Adrenal gland (tissue), 12 donors: Measurements from ENCODE around the gene ATXN1. TPM values are rescaled to one million over a fixed set of nuclear protein-coding genes. Genes with fewer than 3 reads are reported as not detected.
A peak's percentile ranks its signal among the peaks of the same experiment; 100 is the strongest.

Experiments used
- DNase-seq, 7 donors: peaks; one replicate each; pipeline ENCODE4 v3.0.0-alpha.2; 2019 to 2020
- H3K27ac ChIP-seq, 5 donors: fragments of 200-600 bp; sonication (generic) in 4 of 5; 1 replicate in 3 of 5; 2 replicates in 2 of 5; pipeline versions ENCODE4 v1.5.1 to v1.8.0; 2016 to 2020; ENCODE audit warnings: mild to moderate bottlenecking in 1 of 5
- H3K27me3 ChIP-seq: fragments of 200-600 bp; 2 replicates; pipeline ENCODE4 v1.8.0; 2021
- H3K36me3 ChIP-seq, 2 donors: fragments of 200-600 bp; replicated peaks in 1 of 2; 1 replicate in 1 of 2; 2 replicates in 1 of 2; pipeline versions ENCODE4 v1.5.1 to v1.8.0; 2018 to 2022
- H3K4me1 ChIP-seq, 2 donors: fragments of 200-600 bp; replicated peaks in 1 of 2; 1 replicate in 1 of 2; 2 replicates in 1 of 2; pipeline versions ENCODE4 v1.5.1 to v1.8.0; 2018 to 2021
- H3K4me3 ChIP-seq, 4 donors: fragments of 200-600 bp; sonication (generic) in 3 of 4; one replicate each; pipeline ENCODE4 v1.5.1; 2016 to 2018
- H3K9me3 ChIP-seq, 3 donors: fragments of 200-600 bp; sonication (generic) in 1 of 3; replicated peaks in 1 of 3; 1 replicate in 2 of 3; 2 replicates in 1 of 3; pipeline versions ENCODE4 v1.5.1 to v1.8.0; 2016 to 2021
- POLR2A ChIP-seq, 2 donors: fragments of 450-650 bp; IDR thresholded peaks; one replicate each; pipeline ENCODE4 v1.6.1; 2017; ENCODE audit warnings: antibody characterized with exemption in 2 of 2, mild to moderate bottlenecking in 2 of 2, moderate library complexity in 1 of 2
- WGBS, 4 donors: extraction: QIAGEN DNeasy Blood & Tissue Kit in 2 of 4; methylation state at CpG; one replicate each; pipeline versions ENCODE4 v1.1.5 to v1.1.7; 2013 to 2017; 5-methylcytosine and 5-hydroxymethylcytosine counted together
- intact Hi-C, 2 donors: fragments of 100-400 bp; cut with DNase I; formaldehyde crosslinking; loops; one replicate each; pipeline versions ENCODE4 v1.14.1 to v1.15.0; 2022 to 2023
- polyA plus RNA-seq, 3 donors: library from polyadenylated mRNA; stranded (reverse); fragments of 200-250 nt in 2 of 3; fragments of 350-450 nt in 1 of 3; fragmentation: Illumina TruSeq in 1 of 3; extraction: RNeasy Lipid Tissue Mini Kit (QIAGEN cat#74804) in 1 of 3; gene quantifications; one replicate each; pipeline ENCODE4 v1.2.3, GENCODE V29; 2013 to 2014
- total RNA-seq, 9 donors: library from RNA; depleted of rRNA in 4 of 9; stranded (reverse); fragments of >200 nt in 4 of 9; fragments of 120-200 nt in 1 of 9; fragmentation: NEBNext Ultra II Directional in 1 of 9; extraction: Animal tissue kit (Norgen Biotek cat#: 25700) in 1 of 9; gene quantifications; one replicate each; pipeline versions ENCODE4 v1.1.0 to v1.2.4, GENCODE V29; 2013 to 2023
- TF ChIP-seq, protein P1 (sequence below), 6 experiments: fragments of 450-650 bp in 4 of 6; fragments of 200-600 bp in 2 of 6; sonication (generic) in 1 of 6; IDR thresholded peaks; 1 replicate in 5 of 6; 2 replicates in 1 of 6; pipeline versions ENCODE4 v1.5.1 to v1.8.0; 2016 to 2021; ENCODE audit warnings: antibody characterized with exemption in 6 of 6, mild to moderate bottlenecking in 2 of 6, moderate library complexity in 1 of 6
- donor health status: healthy with polysubstance abuse.
- donor health status: Bipolar disorder and iron deficiency.
- donor health status: DM: yes; HTN: yes; CAD: no.
- donor health status: DM: no; HTN: no; CAD: no.
- donor health status: DM: no; HTN: no; CAD: no.
- donor health status: DM: yes; HTN: yes; CAD: no.

ATXN1 gene
- total and polyA plus RNA-seq, 12 donors = 3.4 to 51.3 (median 25.4) TPM

GRCh38 chr6:16333580-16333979, 427.7 kb downstream of the ATXN1 start:
- TF ChIP-seq, protein P1, sequence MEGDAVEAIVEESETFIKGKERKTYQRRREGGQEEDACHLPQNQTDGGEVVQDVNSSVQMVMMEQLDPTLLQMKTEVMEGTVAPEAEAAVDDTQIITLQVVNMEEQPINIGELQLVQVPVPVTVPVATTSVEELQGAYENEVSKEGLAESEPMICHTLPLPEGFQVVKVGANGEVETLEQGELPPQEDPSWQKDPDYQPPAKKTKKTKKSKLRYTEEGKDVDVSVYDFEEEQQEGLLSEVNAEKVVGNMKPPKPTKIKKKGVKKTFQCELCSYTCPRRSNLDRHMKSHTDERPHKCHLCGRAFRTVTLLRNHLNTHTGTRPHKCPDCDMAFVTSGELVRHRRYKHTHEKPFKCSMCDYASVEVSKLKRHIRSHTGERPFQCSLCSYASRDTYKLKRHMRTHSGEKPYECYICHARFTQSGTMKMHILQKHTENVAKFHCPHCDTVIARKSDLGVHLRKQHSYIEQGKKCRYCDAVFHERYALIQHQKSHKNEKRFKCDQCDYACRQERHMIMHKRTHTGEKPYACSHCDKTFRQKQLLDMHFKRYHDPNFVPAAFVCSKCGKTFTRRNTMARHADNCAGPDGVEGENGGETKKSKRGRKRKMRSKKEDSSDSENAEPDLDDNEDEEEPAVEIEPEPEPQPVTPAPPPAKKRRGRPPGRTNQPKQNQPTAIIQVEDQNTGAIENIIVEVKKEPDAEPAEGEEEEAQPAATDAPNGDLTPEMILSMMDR (IDR thresholded peaks at IDR 0.05) = no peak
- no peak for TF ChIP-seq POLR2A (IDR thresholded peaks at IDR 0.05)
- H3K4me3 ChIP-seq = no peak overlapping the region
- no peaks in the 10 kb centered on the region for H3K9me3 ChIP-seq
- WGBS, 4 donors = 48 to 57% (median 54%) methylated on average over 3 of the region's 3 CpGs
- H3K4me1 ChIP-seq = peaks cover 28 to 47% of the 10 kb centered on the region in 2 donors
- no peaks in the 10 kb centered on the region for H3K36me3 ChIP-seq
- DNase-seq = peak in 3 of 7 donors; percentile 37 to 58 (median 54)
- intact Hi-C loops = loop anchor here (5.0 to 10.0 kb wide), 3 partner anchors 74 to 431 kb away; partner anchors contain the start of gene ATXN1 (in 2 of the 2)
- no peaks in the 10 kb centered on the region for H3K27me3 ChIP-seq
- peak overlapping the region in 2 of 5 donors; percentile 33 to 77 for H3K27ac ChIP-seq

DNA sequence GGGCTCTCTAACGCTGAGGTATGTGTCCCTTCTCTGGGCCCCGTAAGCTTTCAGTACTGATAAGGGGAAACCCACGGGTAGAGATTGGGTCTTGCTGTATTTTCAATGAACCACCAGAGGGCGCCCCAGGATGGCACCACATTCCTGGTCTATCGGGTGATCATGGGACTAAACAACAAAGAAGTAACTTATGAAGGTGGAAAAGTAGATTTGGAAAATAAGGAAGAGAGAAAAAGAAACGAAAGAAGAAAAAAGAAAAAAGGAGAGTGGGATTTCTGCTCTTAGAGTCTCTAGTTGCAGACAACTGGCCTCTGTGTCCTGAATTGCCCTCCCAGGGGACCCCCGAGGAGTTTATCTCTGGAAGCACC, 429.1 kb downstream of the ATXN1 start:
- Histone ChIP-seq H3K27me3 (no peaks in the 10 kb centered on the region), H3K4me3 (no peak overlapping the region), H3K36me3 (peaks cover 0 to 2% of the 10 kb centered on the region in 2 donors), H3K4me1 (peaks cover 21 to 35% of the 10 kb centered on the region in 2 donors), H3K9me3 (no peaks in the 10 kb centered on the region), H3K27ac (peak overlapping the region in 4 of 5 donors; percentile 1 to 63 (median 44))
- 7 to 11% (median 10%) methylated on average over 7 of the region's 7 CpGs for WGBS, 4 donors
- intact Hi-C loops = loop anchor here (5.0 to 10.0 kb wide), 3 partner anchors 75 to 433 kb away; partner anchors contain the start of gene ATXN1 (in 2 of the 2)
- peak; percentile 76 to 95 (median 86) for DNase-seq
- peak in 1 of 2 donors; percentile 33 for TF ChIP-seq POLR2A (IDR thresholded peaks at IDR 0.05)
- TF ChIP-seq, protein P1 (IDR thresholded peaks at IDR 0.05) = peak; percentile 88 to 97 (median 93)

DNA sequence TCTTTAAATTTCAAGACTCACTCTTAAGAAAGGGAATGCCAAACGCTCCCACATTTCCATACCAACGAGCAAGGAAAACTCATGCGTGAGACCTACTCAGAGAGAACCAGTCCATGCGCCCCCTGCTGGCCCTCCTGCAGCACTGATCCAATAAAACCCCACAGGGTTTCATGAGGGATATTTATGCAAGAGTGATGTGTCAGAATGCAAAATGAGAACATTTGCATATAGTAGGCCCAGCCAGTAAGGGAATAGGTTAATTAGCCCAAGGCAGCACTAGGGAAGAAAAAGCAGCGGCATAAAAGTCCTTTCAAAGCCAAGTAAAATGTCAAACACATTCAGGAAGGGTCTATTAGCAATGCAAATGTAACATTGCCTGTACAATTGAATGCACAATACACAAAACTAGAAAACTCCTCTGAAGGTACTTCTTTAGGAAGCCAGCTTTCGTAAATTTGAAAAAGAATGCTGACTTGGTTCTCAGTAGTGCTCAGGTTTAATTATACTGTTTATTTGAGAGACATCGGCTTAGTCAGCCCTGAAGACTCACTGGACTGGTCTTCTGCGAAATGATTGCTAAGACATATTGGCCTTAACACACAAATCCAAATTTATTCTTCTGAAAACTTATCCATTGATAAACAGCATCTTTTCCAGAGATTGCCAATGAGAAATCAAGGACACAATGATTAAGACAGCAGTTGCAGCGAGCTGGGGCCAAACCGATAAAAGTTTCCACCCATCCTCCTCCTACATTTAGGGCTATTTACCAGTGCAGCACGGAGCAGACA, 429.7 kb downstream of the ATXN1 start:
- H3K9me3 ChIP-seq = no peaks in the 10 kb centered on the region
- 15 to 19% (median 15%) methylated on average over 11 of the region's 11 CpGs for WGBS, 4 donors
- peaks cover 0 to 7% of the 10 kb centered on the region in 2 donors for H3K36me3 ChIP-seq
- TF ChIP-seq, protein P1 (IDR thresholded peaks at IDR 0.05) = peak; percentile 83 to 97 (median 92)
- TF ChIP-seq POLR2A (IDR thresholded peaks at IDR 0.05) = no peak
- DNase-seq = peak; percentile 57 to 87 (median 74)
- no peaks in the 10 kb centered on the region for H3K27me3 ChIP-seq
- H3K4me3 ChIP-seq = no peak overlapping the region
- intact Hi-C loops = loop anchor here (5.0 to 10.0 kb wide), 3 partner anchors 76 to 433 kb away; partner anchors contain the start of gene ATXN1 (in 2 of the 2)
- peak overlapping the region in 4 of 5 donors; percentile 1 to 63 (median 44) for H3K27ac ChIP-seq
- peaks cover 21 to 33% of the 10 kb centered on the region in 2 donors for H3K4me1 ChIP-seq

GRCh38 chr6:16329233-16329632, 432.0 kb downstream of the ATXN1 start:
- no peak overlapping the region for H3K27ac ChIP-seq
- H3K9me3 ChIP-seq = no peaks in the 10 kb centered on the region
- WGBS, 4 donors = 84 to 87% (median 86%) methylated on average over 6 of the region's 6 CpGs
- H3K4me1 ChIP-seq = peaks cover 9 to 26% of the 10 kb centered on the region in 2 donors
- TF ChIP-seq POLR2A (IDR thresholded peaks at IDR 0.05) = no peak
- TF ChIP-seq, protein P1 (IDR thresholded peaks at IDR 0.05) = no peak
- intact Hi-C loops = no loop called here
- peaks cover 0 to 7% of the 10 kb centered on the region in 2 donors for H3K36me3 ChIP-seq
- no peaks in the 10 kb centered on the region for H3K27me3 ChIP-seq
- H3K4me3 ChIP-seq = no peak overlapping the region
- no peak for DNase-seq
